HepG2 (cell line): ENCODE data around the gene NOL4L. TPM values are rescaled to one million over a fixed set of nuclear protein-coding genes. Genes with fewer than 3 reads are reported as not detected.

Experiments
- ATF7-NPFF ChIP-seq: sonication (generic); formaldehyde crosslinking; IDR thresholded peaks from 2 replicates; pipeline ENCODE4 v1.8.1; 2023; ENCODE audit warnings: mild to moderate bottlenecking, low read depth, missing genetic modification reagents, moderate library complexity
- DNMT1 ChIP-seq: sonication (generic); formaldehyde crosslinking; IDR thresholded peaks from 2 replicates; pipeline ENCODE4 v1.5.1; 2020; ENCODE audit warnings: mild to moderate bottlenecking, missing genetic modification reagents
- EP300 ChIP-seq, 3 experiments: sonication (generic) in 1 of 3; formaldehyde crosslinking in 1 of 3; IDR thresholded peaks; 2 replicates each; pipeline versions ENCODE4 v1.5.1 to v1.6.1; 2011 to 2020; ENCODE audit warnings: low read depth in 2 of 3, low read length in 2 of 3, borderline replicate concordance in 1 of 3, improper control_type of control experiment in 1 of 3, mild to moderate bottlenecking in 1 of 3, missing genetic modification reagents in 1 of 3, moderate library complexity in 1 of 3
- ERF ChIP-seq: IDR thresholded peaks from 2 replicates; pipeline ENCODE4 v1.6.1; 2018; ENCODE audit warnings: missing biosample characterization, missing genetic modification reagents
- HNRNPL ChIP-seq: fragments of 200-400 bp; formaldehyde crosslinking; IDR thresholded peaks from 2 replicates; pipeline ENCODE4 v1.6.1; 2017; ENCODE audit warnings: mild to moderate bottlenecking, low read depth, low read length
- JARID2 ChIP-seq: sonication (generic); formaldehyde crosslinking; IDR thresholded peaks from 2 replicates; pipeline ENCODE4 v1.8.1; 2023; ENCODE audit warnings: missing genetic modification reagents, inconsistent platforms; ENCODE audit not compliant: insufficient replicate concordance
- KLF9 ChIP-seq: IDR thresholded peaks from 2 replicates; pipeline ENCODE4 v1.6.1; 2016; ENCODE audit warnings: low read depth
- MEIS1 ChIP-seq: sonication (generic); formaldehyde crosslinking; IDR thresholded peaks from 2 replicates; pipeline ENCODE4 v1.9.0; 2021; ENCODE audit warnings: mild to moderate bottlenecking, missing genetic modification reagents, moderate library complexity, borderline replicate concordance
- PHF8 ChIP-seq: sonication (generic); formaldehyde crosslinking; IDR thresholded peaks from 2 replicates; pipeline ENCODE4 v1.5.0; 2020; ENCODE audit warnings: missing genetic modification reagents
- REL ChIP-seq: sonication (generic); formaldehyde crosslinking; conservative IDR thresholded peaks from 2 replicates; pipeline ENCODE4 v1.8.0; 2022; ENCODE audit warnings: mild to moderate bottlenecking, missing genetic modification reagents, moderate library complexity
- SOX6 ChIP-seq, 2 experiments: fragments of 450-650 bp in 1 of 2; sonication (generic) in 1 of 2; formaldehyde crosslinking in 1 of 2; IDR thresholded peaks; 2 replicates each; pipeline versions ENCODE4 v1.4.0 to v1.6.1; 2017 to 2020; ENCODE audit warnings: antibody characterized with exemption in 1 of 2, mild to moderate bottlenecking in 1 of 2, missing genetic modification reagents in 1 of 2
- ZMAT3 ChIP-seq: sonication (generic); formaldehyde crosslinking; conservative IDR thresholded peaks from 2 replicates; pipeline ENCODE4 v1.7.0; 2021; ENCODE audit warnings: missing genetic modification reagents
- ZNF281 ChIP-seq: sonication (generic); formaldehyde crosslinking; IDR thresholded peaks from 2 replicates; pipeline ENCODE4 v1.4.0; 2020; ENCODE audit warnings: missing genetic modification reagents, borderline replicate concordance
- polyA plus RNA-seq, 8 experiments: library from polyadenylated mRNA; depleted of rRNA in 3 of 8; stranded (reverse) in 7 of 8; unstranded in 1 of 8; fragments of >200 nt; fragmentation: Illumina TruSeq in 4 of 8; extraction: Trizol in 4 of 8; gene quantifications; 2 replicates each; pipeline versions ENCODE4 v1.2.1 to v1.2.3, GENCODE V29; 2011 to 2016; ENCODE audit warnings: low read depth in 4 of 8, missing spikeins in 1 of 8, mixed read lengths in 1 of 8; ENCODE audit not compliant: insufficient read depth in 1 of 8
- total RNA-seq, 5 experiments: library from RNA; depleted of rRNA; stranded (reverse); fragments of >200 nt; fragmentation: Illumina TruSeq; extraction: Trizol; gene quantifications; 2 replicates each; pipeline ENCODE4 v1.2.3, GENCODE V29; 2016; ENCODE audit warnings: low read depth in 1 of 5
- TF ChIP-seq, protein P1 (sequence below): sonication (generic); formaldehyde crosslinking; IDR thresholded peaks from 2 replicates; pipeline ENCODE4 v1.5.0; 2020; ENCODE audit warnings: mild to moderate bottlenecking, missing genetic modification reagents
- TF ChIP-seq, protein P2 (sequence below): sonication (generic); formaldehyde crosslinking; IDR thresholded peaks from 2 replicates; pipeline ENCODE4 v1.5.0; 2020; ENCODE audit warnings: mild to moderate bottlenecking, missing genetic modification reagents
- TF ChIP-seq, protein P3 (sequence below): sonication (generic); formaldehyde crosslinking; IDR thresholded peaks from 2 replicates; pipeline ENCODE4 v1.8.0; 2022; ENCODE audit warnings: missing genetic modification reagents, mild to moderate bottlenecking, borderline replicate concordance

Gene NOL4L
- total and polyA plus RNA-seq, 2 of the 13 experiments (the other 11 are each of a cell fraction or from before 2014, with no cell fraction given) = 16.6 to 35.4 TPM

GRCh38 chr20:32628960-32629530 lies 43.9 kb upstream of the NOL4L start (continued):
- TF ChIP-seq, protein P1, sequence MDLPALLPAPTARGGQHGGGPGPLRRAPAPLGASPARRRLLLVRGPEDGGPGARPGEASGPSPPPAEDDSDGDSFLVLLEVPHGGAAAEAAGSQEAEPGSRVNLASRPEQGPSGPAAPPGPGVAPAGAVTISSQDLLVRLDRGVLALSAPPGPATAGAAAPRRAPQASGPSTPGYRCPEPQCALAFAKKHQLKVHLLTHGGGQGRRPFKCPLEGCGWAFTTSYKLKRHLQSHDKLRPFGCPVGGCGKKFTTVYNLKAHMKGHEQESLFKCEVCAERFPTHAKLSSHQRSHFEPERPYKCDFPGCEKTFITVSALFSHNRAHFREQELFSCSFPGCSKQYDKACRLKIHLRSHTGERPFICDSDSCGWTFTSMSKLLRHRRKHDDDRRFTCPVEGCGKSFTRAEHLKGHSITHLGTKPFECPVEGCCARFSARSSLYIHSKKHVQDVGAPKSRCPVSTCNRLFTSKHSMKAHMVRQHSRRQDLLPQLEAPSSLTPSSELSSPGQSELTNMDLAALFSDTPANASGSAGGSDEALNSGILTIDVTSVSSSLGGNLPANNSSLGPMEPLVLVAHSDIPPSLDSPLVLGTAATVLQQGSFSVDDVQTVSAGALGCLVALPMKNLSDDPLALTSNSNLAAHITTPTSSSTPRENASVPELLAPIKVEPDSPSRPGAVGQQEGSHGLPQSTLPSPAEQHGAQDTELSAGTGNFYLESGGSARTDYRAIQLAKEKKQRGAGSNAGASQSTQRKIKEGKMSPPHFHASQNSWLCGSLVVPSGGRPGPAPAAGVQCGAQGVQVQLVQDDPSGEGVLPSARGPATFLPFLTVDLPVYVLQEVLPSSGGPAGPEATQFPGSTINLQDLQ (CRISPR knock-in tag) = no peak
- no peak for TF ChIP-seq HNRNPL
- no peak for TF ChIP-seq ERF (CRISPR knock-in tag)
- TF ChIP-seq JARID2 = no peak
- TF ChIP-seq ATF7-NPFF (CRISPR knock-in tag) = no peak
- no peak for TF ChIP-seq REL (CRISPR knock-in tag)
- 0 out of 2 replicates have a peak, but pooled peaks have one; percentile 51 for TF ChIP-seq ZMAT3 (CRISPR knock-in tag)
- TF ChIP-seq EP300 (IDR thresholded peaks at IDR 0.05; ENCODE audit: low read depth in 2 of 2, low read length in 2 of 2) = peak in 1 of 2 experiments; percentile 58; a peak in 2 of 4 replicates
- no peak for TF ChIP-seq EP300 (CRISPR knock-in tag; IDR thresholded peaks at IDR 0.05; ENCODE audit: borderline replicate concordance)
- no peak for TF ChIP-seq SOX6 (IDR thresholded peaks at IDR 0.05)
- 0 out of 2 replicates have a peak, but pooled peaks have one; percentile 6 for TF ChIP-seq SOX6 (CRISPR knock-in tag; IDR thresholded peaks at IDR 0.05)
- TF ChIP-seq KLF9 (CRISPR knock-in tag) = no peak
- TF ChIP-seq, protein P2, sequence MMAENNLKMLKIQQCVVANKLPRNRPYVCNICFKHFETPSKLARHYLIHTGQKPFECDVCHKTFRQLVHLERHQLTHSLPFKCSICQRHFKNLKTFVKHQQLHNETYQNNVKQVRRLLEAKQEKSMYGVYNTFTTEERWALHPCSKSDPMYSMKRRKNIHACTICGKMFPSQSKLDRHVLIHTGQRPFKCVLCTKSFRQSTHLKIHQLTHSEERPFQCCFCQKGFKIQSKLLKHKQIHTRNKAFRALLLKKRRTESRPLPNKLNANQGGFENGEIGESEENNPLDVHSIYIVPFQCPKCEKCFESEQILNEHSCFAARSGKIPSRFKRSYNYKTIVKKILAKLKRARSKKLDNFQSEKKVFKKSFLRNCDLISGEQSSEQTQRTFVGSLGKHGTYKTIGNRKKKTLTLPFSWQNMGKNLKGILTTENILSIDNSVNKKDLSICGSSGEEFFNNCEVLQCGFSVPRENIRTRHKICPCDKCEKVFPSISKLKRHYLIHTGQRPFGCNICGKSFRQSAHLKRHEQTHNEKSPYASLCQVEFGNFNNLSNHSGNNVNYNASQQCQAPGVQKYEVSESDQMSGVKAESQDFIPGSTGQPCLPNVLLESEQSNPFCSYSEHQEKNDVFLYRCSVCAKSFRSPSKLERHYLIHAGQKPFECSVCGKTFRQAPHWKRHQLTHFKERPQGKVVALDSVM = no peak
- no peak for TF ChIP-seq MEIS1 (CRISPR knock-in tag)
- TF ChIP-seq, protein P3, sequence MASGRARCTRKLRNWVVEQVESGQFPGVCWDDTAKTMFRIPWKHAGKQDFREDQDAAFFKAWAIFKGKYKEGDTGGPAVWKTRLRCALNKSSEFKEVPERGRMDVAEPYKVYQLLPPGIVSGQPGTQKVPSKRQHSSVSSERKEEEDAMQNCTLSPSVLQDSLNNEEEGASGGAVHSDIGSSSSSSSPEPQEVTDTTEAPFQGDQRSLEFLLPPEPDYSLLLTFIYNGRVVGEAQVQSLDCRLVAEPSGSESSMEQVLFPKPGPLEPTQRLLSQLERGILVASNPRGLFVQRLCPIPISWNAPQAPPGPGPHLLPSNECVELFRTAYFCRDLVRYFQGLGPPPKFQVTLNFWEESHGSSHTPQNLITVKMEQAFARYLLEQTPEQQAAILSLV (CRISPR knock-in tag) = 0 out of 2 replicates have a peak, but pooled peaks have one; percentile 20
- no peak for TF ChIP-seq PHF8
- no peak for TF ChIP-seq DNMT1 (CRISPR knock-in tag)
- TF ChIP-seq ZNF281 (CRISPR knock-in tag) = no peak
